ENCODE results near the gene QRICH2. TPM values are rescaled to one million over a fixed set of nuclear protein-coding genes. Genes with fewer than 3 reads are reported as not detected.
A peak's percentile ranks its signal among the peaks of the same experiment; 100 is the strongest.
"Not testable (repeated sequence)": the region's sequence is repeated elsewhere in the genome, so short reads cannot be mapped to it uniquely, and the experiment has no call there.

Gene QRICH2
- total RNA-seq, 3 donors from 2014 or later: 1.6 to 4.7 (median 3.2) TPM

GRCh38 chr17:76307299-76307965 is 644 bp downstream of the QRICH2 start:
- DNase-seq (no peak), ATAC-seq (no peak)
- Histone ChIP-seq H3K4me1 (ENCODE audit: low read depth) (no peaks in the 10 kb centered on the region), H3K36me3 (ENCODE audit: low read depth) (peaks cover 7% of the 10 kb centered on the region), H3K9me3 (no peaks in the 10 kb centered on the region), H3K4me3 (no peak overlapping the region)
- intact Hi-C loops (cut with DNase I, micrococcal nuclease): loop anchor here in 1 of 2 donors (5.0 kb wide), 1 partner anchor 90 kb away; no protein-coding TSS in a partner anchor
- TF ChIP-seq CTCF (IDR thresholded peaks at IDR 0.05): no peak

GRCh38 chr17:76305135-76305454 is 3.0 kb downstream of the QRICH2 start:
- intact Hi-C loops (cut with DNase I, micrococcal nuclease): loop anchor here in 1 of 2 donors (5.0 kb wide), 1 partner anchor 92 kb away; no protein-coding TSS in a partner anchor
- not testable (repeated sequence) for H3K4me3 ChIP-seq; DNase-seq; ATAC-seq; H3K4me1 ChIP-seq (ENCODE audit: low read depth); H3K36me3 ChIP-seq (ENCODE audit: low read depth); H3K9me3 ChIP-seq

- DNase-seq (no peak), ATAC-seq (no peak)
- intact Hi-C loops (cut with DNase I, micrococcal nuclease): loop anchor here (5.0 kb wide), 1 partner anchor 93 kb away; no protein-coding TSS in a partner anchor
- H3K4me1 ChIP-seq (ENCODE audit: low read depth): no peaks in the 10 kb centered on the region
- no peaks in the 10 kb centered on the region for H3K36me3 ChIP-seq (ENCODE audit: low read depth)
- H3K4me3 ChIP-seq: no peak overlapping the region
- no peaks in the 10 kb centered on the region for H3K9me3 ChIP-seq
- TF ChIP-seq CTCF (IDR thresholded peaks at IDR 0.05): no peak
Observed at GRCh38 chr17:76304226-76305134, 3.6 kb downstream of the QRICH2 start.

GRCh38 chr17:76297436-76297835 is 10.6 kb downstream of the QRICH2 start:
- no peaks in the 10 kb centered on the region for H3K9me3 ChIP-seq
- no peak for TF ChIP-seq CTCF (IDR thresholded peaks at IDR 0.05)
- intact Hi-C loops (cut with DNase I, micrococcal nuclease): loop anchor here in 1 of 2 donors (5.0 kb wide), 1 partner anchor 175 kb away; no protein-coding TSS in a partner anchor
- no peaks in the 10 kb centered on the region for H3K36me3 ChIP-seq (ENCODE audit: low read depth)
- peaks cover 14% of the 10 kb centered on the region for H3K4me1 ChIP-seq (ENCODE audit: low read depth)
- ATAC-seq: no peak
- no peak for DNase-seq
- no peak overlapping the region for H3K4me3 ChIP-seq

- Histone ChIP-seq H3K4me3 (no peak overlapping the region), H3K9me3 (no peaks in the 10 kb centered on the region), H3K36me3 (ENCODE audit: low read depth) (no peaks in the 10 kb centered on the region), H3K4me1 (ENCODE audit: low read depth) (peaks cover 14% of the 10 kb centered on the region)
- intact Hi-C loops (cut with DNase I, micrococcal nuclease): loop anchor here in 1 of 2 donors (5.0 kb wide), 1 partner anchor 175 kb away; no protein-coding TSS in a partner anchor
- ATAC-seq (peak; percentile 90), DNase-seq (peak in 1 of 3 donors; percentile 53)
- no peak for TF ChIP-seq CTCF (IDR thresholded peaks at IDR 0.05)
Observed at GRCh38 chr17:76296889-76297288, 11.2 kb downstream of the QRICH2 start.

- no peak for TF ChIP-seq CTCF (IDR thresholded peaks at IDR 0.05)
- Histone ChIP-seq H3K9me3 (no peaks in the 10 kb centered on the region), H3K4me3 (no peak overlapping the region), H3K36me3 (ENCODE audit: low read depth) (no peaks in the 10 kb centered on the region), H3K4me1 (ENCODE audit: low read depth) (peaks cover 14% of the 10 kb centered on the region)
- DNase-seq (no peak), ATAC-seq (peak; percentile 45)
- intact Hi-C loops (cut with DNase I, micrococcal nuclease): loop anchor here in 1 of 2 donors (5.0 kb wide), 1 partner anchor 174 kb away; no protein-coding TSS in a partner anchor
Observed at GRCh38 chr17:76296186-76296585, 11.9 kb downstream of the QRICH2 start.

All from mucosa of descending colon (tissue), 3 donors.